ENCODE results near the gene PRXL2B.
"Not testable (repeated sequence)": the region's sequence is repeated elsewhere in the genome, so short reads cannot be mapped to it uniquely, and the experiment has no call there.

PRXL2B gene

DNA sequence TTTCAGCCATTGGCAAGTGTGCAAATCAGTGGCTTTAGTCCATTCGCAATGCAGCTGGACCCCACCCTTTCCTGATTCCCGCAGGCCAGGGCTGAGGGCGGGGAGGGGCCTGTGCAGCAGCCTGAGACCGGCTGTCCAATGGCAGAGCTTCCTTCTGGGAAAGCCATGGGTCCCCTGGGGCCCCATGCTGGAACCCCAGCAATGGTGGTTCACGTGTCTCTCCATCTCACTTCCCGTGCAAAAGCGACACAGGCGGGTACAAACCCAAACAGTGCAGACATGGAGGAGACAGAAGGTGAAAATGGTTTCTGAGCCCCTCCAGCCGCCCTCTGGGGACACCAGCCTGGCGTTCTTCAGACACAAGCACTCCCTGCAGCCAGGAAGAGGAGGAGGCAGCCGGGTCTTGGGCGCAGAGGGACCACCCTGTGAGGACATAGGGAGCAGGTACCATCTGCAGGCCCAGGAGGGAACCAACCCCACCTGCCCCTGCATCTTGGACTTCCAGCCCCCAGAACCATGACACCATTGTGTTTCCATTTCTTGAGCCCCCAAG, 36.2 kb upstream of the PRXL2B start:
- DNase-seq (ENCODE audit: low spot score), result not testable (repeated sequence)

- DNase-seq (ENCODE audit: low spot score), result not testable (repeated sequence)
Measured at GRCh38 chr1:2551544-2551943, 35.0 kb upstream of the PRXL2B start.

DNA sequence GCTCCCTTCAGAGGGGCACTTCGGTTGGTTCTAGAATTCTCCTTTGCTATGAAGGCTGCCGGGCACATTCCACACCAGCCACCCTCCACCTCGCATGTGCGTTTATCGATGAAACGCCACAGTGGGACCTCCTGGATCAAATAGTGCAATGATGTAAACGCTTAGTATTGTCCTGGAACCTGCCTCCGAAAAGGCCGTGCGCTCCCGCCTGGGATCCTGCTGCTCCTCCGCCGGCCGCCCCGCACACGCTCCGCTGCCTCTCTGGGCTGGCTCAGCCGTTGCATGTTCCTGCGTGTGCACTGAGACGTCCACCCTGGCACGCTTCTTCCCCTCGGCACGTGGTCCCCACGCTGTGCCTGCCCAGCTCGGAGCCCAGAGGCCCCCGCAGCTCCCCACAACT, 34.4 kb upstream of the PRXL2B start:
- DNase-seq (ENCODE audit: low spot score), result no peak

DNA sequence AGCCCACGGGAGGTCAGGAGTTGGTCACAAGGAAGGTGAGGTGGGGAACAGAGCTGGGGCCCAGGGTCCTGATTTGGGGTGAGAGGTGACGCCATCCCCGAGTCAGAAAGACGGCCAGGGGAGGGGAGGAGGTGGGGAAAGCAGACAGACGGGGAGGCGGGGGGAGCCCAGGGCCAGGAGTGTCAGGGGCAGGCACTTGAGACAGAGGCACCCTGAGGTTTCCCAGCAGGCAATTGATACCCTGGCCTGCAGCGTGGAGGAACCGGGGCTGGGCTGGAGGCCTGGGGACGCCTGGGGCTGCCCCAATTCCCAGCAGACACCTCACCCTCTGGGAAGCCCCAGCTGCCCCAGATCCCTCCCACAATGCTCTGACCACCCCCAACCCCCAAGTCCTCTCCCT, 33.5 kb upstream of the PRXL2B start:
- not testable (repeated sequence) for DNase-seq (ENCODE audit: low spot score)

DNA sequence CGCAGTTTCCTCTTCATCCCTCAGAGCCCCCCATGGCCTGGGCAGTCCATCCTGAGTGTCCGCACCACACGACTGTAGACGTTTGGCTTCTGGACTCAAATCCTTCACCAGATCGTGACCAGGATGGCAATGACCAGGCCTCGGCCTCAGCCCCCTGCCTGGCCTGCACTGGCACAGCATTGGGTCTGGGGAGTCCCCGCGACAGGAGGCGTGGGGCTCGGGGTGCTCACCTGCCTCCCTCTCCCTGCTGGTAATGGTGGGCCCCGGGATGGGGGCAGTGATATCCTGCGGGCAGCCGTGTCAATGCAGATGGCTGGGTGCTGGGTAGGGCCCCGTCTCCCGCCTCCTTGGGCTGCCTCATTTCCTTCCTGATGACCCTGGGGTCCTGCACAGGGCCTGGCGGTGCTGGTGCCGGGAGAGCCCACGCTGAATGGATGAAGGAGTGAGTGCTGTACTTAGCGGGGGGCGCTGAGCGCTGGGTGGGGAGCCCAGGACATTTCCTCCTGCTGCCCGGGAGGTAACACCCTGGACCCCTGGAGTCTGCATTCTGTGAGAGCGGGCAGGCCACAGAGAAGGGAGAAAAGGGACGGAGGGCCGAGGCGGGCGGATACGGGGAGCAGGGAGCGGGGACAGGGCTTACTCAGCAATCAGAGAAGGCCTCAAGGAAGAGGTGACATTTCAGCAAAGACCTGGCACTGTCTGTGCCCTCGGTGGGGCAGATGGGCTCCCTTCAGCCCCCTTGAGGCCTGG, 32.5 kb upstream of the PRXL2B start:
- no peak for DNase-seq (ENCODE audit: low spot score)

GRCh38 chr1:2554621-2555387, 31.8 kb upstream of the PRXL2B start:
- no peak for DNase-seq (ENCODE audit: low spot score)

- peak; percentile 79 for DNase-seq (ENCODE audit: low spot score)
Measured at GRCh38 chr1:2555634-2556276, 30.8 kb upstream of the PRXL2B start.

GRCh38 chr1:2556277-2556677, 30.3 kb upstream of the PRXL2B start, which contains the start of gene TNFRSF14:
Gene TNFRSF14, plus strand, starts transcription at chr1:2556371. Its CDS starts 294 bp downstream, at chr1:2556665.
- peak; percentile 79 for DNase-seq (ENCODE audit: low spot score)

DNA sequence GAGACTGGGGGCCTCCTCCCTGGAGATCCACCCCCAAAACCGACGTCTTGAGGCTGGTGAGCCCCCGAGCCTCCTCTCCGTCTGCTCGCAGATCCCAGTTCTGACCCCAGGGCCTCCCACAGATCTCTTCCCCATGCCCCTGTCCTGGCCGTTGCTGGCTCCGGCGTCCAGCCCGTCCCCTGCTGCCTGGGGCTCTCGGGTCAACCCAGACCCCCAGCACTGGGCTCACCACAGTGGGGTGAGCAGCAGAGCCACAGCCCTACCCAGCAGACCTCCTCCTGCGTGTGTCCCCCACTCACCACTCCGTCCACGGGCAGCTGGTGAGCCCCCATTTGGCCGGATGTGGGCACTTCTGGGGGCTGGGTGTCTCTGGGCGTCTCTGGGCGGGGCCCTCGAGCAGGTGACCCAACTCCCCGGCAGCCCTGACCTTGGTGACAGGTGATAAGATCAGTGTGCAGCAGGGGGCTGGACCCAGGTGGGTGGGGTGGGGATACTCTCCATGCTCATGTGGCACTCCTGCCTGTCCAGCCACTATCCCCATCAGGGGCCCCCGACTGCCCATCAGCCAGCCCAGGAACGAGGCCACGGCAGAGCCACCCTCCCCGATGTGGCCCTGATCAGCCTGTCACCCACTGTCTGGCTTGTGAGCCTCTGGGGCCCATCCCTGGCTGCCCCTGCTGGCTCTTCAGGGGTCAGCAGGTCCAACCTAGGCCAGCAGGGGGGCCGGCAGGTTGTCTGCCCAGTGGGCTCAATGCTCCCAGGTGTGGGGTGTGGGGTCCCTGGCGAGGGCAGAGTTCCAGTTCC, 29.7 kb upstream of the PRXL2B start:
- DNase-seq (ENCODE audit: low spot score), result no peak

- no peak for DNase-seq (ENCODE audit: low spot score)
Measured at GRCh38 chr1:2557482-2558400, 28.8 kb upstream of the PRXL2B start.

DNA sequence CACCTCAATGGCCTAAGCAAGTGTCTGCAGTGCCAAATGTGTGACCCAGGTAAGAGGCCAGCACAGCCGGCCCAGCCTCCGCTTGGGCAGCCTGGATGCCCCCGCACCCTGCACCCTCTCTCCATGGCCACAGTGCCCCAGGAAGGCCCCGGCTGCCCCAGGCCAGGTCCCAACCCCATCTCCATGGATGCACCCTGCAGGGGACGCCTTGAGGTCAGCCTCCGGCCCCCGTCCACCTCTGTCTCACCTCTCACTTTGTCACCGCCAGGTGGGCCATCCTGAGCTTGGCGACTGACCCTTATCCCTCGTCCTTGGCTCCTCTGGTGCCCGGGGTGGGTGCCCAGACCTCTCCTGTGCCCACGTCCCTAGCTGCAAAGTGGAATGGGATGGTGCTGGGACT, 28.2 kb upstream of the PRXL2B start:
- no peak for DNase-seq (ENCODE audit: low spot score)

DNA sequence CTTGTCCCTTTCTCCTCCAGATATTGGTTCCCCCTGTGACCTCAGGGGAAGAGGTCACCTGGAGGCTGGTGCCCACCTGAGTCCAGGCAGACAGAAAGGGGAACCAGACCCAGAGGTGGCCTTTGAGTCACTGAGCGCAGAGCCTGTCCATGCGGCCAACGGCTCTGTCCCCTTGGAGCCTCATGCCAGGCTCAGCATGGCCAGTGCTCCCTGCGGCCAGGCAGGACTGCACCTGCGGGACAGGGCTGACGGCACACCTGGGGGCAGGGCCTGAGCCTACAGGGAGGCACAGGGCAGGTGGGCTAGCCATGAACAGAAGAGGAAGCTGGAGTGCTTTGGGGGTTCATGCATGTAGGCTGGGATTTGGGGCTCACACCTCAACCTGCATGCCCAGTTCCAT, 27.7 kb upstream of the PRXL2B start:
- no peak for DNase-seq (ENCODE audit: low spot score)

GRCh38 chr1:2559509-2560298, 26.9 kb upstream of the PRXL2B start:
- DNase-seq (ENCODE audit: low spot score), result no peak

- DNase-seq (ENCODE audit: low spot score), result no peak
Measured at GRCh38 chr1:2560299-2561073, 26.1 kb upstream of the PRXL2B start.

GRCh38 chr1:2561446-2561845, 25.1 kb upstream of the PRXL2B start:
- no peak for DNase-seq (ENCODE audit: low spot score)

DNA sequence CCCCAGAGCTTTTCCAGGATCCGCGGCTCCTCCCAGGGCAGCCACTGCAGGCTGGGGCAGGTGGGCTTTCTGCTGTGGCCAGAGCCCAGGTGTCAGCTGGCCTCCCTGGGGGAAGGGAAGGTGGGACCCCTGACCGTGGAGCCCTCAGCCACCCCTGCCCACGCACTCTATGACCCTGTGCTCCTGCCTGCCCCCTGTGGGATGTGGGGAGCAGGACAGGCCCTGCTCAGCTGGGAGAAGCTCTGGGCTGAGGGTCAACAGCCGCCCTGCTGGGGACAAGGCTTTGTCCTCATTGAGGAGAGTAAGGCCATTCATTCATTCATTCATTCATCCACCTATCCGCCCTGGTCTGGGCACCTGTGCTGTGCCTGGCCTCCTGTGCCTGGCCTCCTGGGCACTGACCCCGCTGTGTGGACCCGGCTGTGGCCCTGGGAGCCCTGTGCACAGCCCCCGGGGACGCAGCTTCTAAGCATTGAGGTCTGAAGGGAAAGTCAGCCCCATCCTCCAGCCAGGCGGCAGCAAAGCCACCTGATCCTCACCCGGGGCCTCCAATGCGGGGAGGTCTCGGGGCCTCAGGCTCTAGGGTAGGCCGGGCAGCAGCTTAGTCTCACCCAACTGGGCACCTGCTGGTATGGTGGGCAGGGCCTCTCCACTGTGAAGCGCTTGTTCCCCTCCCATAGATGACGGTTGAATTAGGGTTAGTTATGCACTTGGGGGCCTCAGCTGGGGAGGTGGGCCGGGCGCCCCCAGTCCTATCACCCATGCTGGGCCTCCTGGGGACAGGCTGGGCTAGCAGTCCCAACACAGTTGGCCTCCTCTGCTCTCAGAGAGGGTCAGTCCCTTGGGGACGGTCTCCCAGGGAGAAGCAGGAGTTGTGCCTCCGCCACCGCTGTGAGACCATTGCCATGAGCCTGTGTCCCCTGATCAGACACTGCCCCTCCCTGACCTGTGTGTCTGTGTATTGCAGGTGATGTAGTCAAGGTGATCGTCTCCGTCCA, 24.4 kb upstream of the PRXL2B start:
- DNase-seq (ENCODE audit: low spot score), result no peak

GRCh38 chr1:2563205-2563604, 23.4 kb upstream of the PRXL2B start:
- DNase-seq (ENCODE audit: low spot score), result no peak

Measured in AG08396 (cell line).